Fibroblast of mammary gland (primary cell): ENCODE measurements around the gene TNFRSF9.

Experiments
- DNase-seq: peaks from one replicate; pipeline ENCODE4 v3.0.0-alpha.2; 2010; ENCODE audit warnings: low read depth
- H3K4me3 ChIP-seq: 2 replicates; pipeline ENCODE4 v1.5.1; 2011; ENCODE audit warnings: low read depth, mild to moderate bottlenecking, low read length, moderate library complexity; ENCODE audit not compliant: control insufficient read depth
- CTCF ChIP-seq: conservative IDR thresholded peaks from 2 replicates; pipeline ENCODE4 v1.5.1; 2011; ENCODE audit warnings: low read depth, low read length, inconsistent platforms; ENCODE audit not compliant: control insufficient read depth, insufficient read depth

The TNFRSF9 gene

GRCh38 chr1:7878027-7878426, 62.6 kb downstream of the TNFRSF9 start:
- H3K4me3 ChIP-seq = no peak overlapping the region
- no peak for DNase-seq
- no peak for TF ChIP-seq CTCF

- TF ChIP-seq CTCF = no peak
- no peak overlapping the region for H3K4me3 ChIP-seq
- DNase-seq = no peak
Observed at GRCh38 chr1:7873801-7874795, 66.5 kb downstream of the TNFRSF9 start.

GRCh38 chr1:7871136-7871535, 69.5 kb downstream of the TNFRSF9 start:
- DNase-seq = no peak
- H3K4me3 ChIP-seq = no peak overlapping the region

GRCh38 chr1:7869136-7869920, 71.3 kb downstream of the TNFRSF9 start:
- H3K4me3 ChIP-seq = no peak overlapping the region
- DNase-seq = no peak
- TF ChIP-seq CTCF = no peak

More at GRCh38 chr1:7871136-7871535, 69.5 kb downstream of the TNFRSF9 start:
- TF ChIP-seq CTCF = no peak

- TF ChIP-seq CTCF = no peak
- H3K4me3 ChIP-seq = no peak overlapping the region
- no peak for DNase-seq
Observed at GRCh38 chr1:7868070-7868780, 72.4 kb downstream of the TNFRSF9 start.

- no peak overlapping the region for H3K4me3 ChIP-seq
- DNase-seq = no peak
- TF ChIP-seq CTCF = no peak
Observed at GRCh38 chr1:7865978-7866377, 74.7 kb downstream of the TNFRSF9 start.
